SKM-1 (cell line): ENCODE data around the gene C5.

ENCODE experiments used
- DNase-seq: peaks from one replicate; lab custom pipeline; 2025; ENCODE audit not compliant: unreplicated experiment; lab: John Stamatoyannopoulos, UW

The C5 gene

DNA sequence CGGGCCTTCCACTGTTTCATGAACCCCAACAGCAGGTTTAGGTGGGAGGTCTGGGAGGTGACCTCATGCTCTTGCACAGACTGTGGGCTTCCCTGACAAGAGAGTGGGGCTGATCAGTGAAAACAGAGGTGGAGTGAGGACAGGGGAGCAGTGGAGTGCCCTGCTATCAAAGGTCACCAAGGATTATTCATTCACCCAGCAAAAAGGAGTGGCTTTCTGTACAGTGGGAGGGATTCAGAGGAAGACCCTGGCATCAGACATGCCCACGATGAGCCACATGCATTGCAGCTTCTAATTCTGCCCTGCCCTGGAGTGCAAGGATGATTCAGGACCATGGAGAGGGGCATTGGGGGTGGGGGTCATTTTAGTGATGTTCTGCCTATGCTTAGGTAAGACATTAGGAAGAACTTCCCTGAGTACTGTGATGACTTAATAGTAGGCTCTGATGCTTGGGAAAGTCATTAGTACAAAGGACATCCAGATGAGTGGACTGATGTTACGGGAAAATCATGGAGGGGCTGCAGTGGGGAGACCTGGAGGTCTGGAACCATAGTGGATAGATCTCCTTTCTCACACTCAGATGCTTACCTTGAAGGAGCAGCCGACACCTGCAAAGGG, 136.3 kb downstream of the C5 start:
- no peak for DNase-seq

DNA sequence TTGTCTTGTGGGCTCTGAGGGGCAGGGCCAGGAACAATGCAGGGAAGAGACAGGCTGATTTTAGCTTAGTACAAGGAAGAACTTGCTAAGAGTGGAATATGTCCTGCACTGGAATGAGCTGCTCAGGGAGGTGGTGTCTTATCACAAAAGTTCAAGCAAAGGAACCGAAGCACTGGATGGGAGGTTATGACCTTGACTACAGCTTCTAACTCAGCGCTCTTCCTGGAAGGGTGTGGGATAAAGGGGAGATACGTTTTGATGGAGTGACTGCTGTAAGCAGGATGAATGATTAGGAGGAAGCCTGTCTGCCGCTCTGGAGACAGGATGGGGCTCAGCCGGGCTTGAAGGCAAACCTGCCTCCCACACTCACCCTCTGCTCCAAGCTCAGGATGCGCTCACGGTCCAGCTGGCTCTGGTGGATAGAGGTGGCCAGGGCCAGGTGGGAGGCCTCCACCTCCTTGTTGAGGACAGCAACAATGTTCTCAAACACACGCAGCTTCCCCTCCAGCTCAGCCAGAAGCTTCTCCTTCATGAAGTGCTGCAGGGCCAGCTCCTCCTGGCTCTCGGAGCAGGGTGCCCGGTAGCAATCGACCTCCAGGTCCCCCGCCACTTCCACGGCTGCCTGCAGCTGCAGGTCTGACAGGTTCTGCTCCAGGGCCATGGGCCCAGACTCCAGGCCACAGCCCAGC, 137.0 kb downstream of the C5 start:
- DNase-seq = no peak

GRCh38 chr9:120911295-120911837, 138.7 kb downstream of the C5 start:
- DNase-seq = no peak

GRCh38 chr9:120910643-120911042, 139.4 kb downstream of the C5 start:
- DNase-seq = no peak

DNA sequence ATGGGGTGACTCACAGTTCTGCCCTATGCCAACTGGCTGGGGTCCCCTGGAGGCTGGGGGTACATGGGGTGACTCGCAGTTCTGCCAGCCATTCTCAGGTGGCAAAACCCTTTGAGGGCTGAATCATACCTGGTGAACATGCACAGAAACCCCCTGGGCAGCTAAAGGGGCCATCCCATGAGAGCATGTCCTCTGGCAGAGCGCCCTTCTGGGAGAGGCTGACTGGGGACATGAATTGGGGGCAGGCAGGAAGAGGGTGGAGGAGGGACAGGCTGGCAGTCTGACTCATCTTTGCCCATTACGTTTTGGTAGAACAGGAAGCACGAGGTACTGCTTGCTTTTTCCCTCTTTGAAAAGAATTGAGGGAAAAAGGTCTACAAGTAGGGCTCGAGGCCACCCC, 140.2 kb downstream of the C5 start:
- DNase-seq = no peak

DNA sequence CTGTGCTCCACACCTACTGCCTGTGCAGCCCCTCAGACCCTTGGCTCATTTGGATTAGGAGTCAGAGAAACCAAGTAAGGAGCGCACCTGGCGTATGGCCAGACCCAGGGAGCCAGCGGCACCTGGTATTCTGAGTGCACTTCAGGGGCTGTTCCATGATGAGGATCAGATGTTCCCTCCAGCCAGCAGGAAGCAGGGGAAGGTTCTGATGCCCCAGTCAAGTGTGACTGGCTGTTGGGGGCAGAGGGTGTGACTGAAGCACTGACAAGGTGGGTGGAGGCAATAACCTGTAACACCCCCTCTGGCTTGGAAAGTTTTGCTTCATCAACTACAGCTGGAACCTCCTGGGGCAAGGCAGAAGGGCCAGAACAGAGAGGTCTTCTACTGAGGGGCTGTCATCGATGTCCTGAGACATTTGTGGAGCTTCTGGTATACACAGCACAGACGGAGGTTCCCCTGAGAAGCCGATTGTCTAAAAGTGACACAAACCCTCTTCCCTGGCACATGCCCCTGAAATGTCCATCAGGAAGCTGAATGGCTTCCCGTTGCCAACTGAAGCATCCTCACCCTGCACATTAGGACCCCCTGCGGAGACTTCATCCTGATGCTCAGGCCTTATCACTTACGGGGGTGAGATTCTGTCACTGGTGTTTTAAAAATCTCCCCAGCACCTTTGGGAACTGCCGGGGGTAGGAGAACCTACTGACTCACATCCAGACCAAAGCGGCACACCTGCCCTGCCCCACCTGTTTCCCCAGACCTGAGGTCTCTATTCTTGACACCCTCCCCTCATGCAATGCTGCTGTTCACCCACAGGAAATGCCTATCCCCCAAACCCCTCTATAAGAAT, 144.5 kb downstream of the C5 start:
- no peak for DNase-seq

- no peak for DNase-seq
These were observed 145.1 kb downstream of the C5 start for GRCh38 chr9:120904978-120905301.

GRCh38 chr9:120904061-120904977, 145.8 kb downstream of the C5 start:
- DNase-seq = no peak

DNA sequence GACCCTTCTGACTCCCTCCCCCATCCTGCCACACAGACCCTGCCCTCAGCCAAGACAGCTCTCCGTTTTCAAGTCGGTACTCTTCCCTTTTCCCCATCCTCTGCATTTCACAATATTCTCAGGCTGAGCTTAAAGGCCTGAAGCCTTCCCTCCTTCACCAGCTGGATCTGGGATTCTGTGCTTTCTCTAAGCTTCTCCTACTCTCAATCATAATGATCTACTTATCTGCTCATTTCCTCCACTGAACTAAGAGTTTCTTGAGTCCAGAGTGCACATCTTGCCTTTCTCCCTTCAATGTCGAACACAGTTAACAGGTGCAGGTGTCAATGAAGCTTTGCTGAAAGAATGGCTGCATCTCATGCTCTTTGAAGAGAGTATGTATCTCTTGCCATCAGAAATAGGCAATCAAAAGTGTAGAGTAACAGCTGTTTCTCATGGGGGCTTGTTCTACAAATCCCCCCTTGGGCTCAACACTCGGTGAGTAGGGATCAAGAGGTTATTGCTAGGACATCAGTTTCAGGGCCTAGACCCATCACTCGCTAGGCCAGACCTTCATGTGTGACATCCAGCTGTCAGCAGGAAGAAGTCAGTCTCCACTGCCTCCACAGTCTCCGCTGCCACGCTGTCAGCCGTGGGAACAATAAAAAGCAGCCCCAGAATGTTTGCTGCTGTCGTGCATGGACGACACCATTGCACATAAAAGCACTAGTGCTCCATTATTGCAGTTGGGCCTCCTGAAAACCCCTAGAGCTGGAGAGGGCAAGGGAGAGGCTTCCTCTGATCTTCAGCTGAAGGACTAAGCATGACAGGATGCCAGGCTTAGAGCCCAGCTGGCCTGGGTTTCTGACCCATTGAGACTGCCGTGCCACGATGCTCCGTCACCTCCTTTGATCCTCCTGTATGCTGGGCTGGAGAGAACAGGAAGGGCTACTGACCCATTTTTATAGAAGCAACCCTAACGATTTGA, 147.2 kb downstream of the C5 start:
- no peak for DNase-seq
